Gastrocnemius medialis (tissue), 4 donors: Measurements from ENCODE around the gene VDAC1.

ENCODE experiments used
- POLR2A ChIP-seq, 2 donors: fragments of 450-650 bp; IDR thresholded peaks; one replicate each; pipeline ENCODE4 v1.6.1; 2017; ENCODE audit warnings: antibody characterized with exemption in 2 of 2, mild to moderate bottlenecking in 2 of 2, moderate library complexity in 2 of 2
- TF ChIP-seq, protein P1 (sequence below), 5 experiments: fragments of 450-650 bp in 3 of 5; fragments of 200-600 bp in 2 of 5; sonication (generic) in 2 of 5; IDR thresholded peaks in 4 of 5; conservative IDR thresholded peaks in 1 of 5; 1 replicate in 4 of 5; 2 replicates in 1 of 5; pipeline ENCODE4 v1.5.1; 2016 to 2019; ENCODE audit warnings: antibody characterized with exemption in 5 of 5, mild to moderate bottlenecking in 3 of 5, moderate library complexity in 3 of 5

DNA sequence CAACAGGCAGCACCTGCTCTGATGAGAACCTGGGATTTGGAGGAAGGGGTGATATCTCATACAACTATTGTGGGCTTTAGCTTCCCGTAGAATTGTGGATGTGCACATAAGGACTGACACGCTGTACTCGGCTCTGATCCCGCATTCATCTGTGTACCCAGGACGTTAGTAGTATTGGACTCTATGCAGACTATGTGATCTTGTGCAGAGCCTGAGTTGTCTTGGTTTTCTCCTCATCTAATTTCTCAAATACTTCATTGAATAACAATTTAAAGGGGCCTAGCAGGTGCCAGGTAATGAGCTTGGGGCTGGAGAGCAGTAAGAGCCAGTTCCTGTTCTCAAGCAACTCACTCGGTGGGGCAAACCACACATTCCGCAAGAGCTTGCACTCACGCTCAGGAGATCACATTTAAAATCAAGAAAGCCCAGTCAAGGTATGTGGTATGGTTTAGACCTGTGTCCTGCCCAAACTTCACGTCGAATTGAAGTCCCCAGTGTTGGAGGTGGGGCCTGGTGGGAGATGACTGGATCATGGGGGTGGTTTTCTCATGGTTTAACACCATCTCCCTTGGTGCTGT, 51.1 kb downstream of the VDAC1 start:
- TF ChIP-seq, protein P1, sequence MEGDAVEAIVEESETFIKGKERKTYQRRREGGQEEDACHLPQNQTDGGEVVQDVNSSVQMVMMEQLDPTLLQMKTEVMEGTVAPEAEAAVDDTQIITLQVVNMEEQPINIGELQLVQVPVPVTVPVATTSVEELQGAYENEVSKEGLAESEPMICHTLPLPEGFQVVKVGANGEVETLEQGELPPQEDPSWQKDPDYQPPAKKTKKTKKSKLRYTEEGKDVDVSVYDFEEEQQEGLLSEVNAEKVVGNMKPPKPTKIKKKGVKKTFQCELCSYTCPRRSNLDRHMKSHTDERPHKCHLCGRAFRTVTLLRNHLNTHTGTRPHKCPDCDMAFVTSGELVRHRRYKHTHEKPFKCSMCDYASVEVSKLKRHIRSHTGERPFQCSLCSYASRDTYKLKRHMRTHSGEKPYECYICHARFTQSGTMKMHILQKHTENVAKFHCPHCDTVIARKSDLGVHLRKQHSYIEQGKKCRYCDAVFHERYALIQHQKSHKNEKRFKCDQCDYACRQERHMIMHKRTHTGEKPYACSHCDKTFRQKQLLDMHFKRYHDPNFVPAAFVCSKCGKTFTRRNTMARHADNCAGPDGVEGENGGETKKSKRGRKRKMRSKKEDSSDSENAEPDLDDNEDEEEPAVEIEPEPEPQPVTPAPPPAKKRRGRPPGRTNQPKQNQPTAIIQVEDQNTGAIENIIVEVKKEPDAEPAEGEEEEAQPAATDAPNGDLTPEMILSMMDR (IDR thresholded peaks at IDR 0.05 in 4 of 5, conservative IDR thresholded peaks at IDR 0.05 in 1 of 5), result no peak
- no peak for TF ChIP-seq POLR2A (IDR thresholded peaks at IDR 0.05)
